ENCODE results near the gene MDM4.
"Not testable (repeated sequence)": the region's sequence is repeated elsewhere in the genome, so short reads cannot be mapped to it uniquely, and the experiment has no call there.

Gene MDM4

GRCh38 chr1:204493145-204493983 lies 22.8 kb upstream of the MDM4 start:
- peak; percentile 27 for DNase-seq

- DNase-seq: no peak
Observed at GRCh38 chr1:204493984-204494280, 22.3 kb upstream of the MDM4 start.

GRCh38 chr1:204494281-204495077 lies 21.7 kb upstream of the MDM4 start, which contains the start of gene PIK3C2B:
Gene PIK3C2B, minus strand, starts transcription at chr1:204494805. Its CDS starts 25,003 bp downstream, at chr1:204469802.
- peak; percentile 62 for DNase-seq

GRCh38 chr1:204495078-204495753 lies 21.0 kb upstream of the MDM4 start:
- no peak for DNase-seq

GRCh38 chr1:204495777-204496176 lies 20.4 kb upstream of the MDM4 start:
- DNase-seq: no peak

- no peak for DNase-seq
Observed at GRCh38 chr1:204498981-204499380, 17.2 kb upstream of the MDM4 start.

- DNase-seq: no peak
Observed at GRCh38 chr1:204499511-204500468, 16.4 kb upstream of the MDM4 start.

- DNase-seq: no peak
Observed at GRCh38 chr1:204502241-204502640, 14.0 kb upstream of the MDM4 start.

- peak; percentile 50 for DNase-seq
Observed at GRCh38 chr1:204503122-204503912, 12.9 kb upstream of the MDM4 start.

- DNase-seq: no peak
Observed at GRCh38 chr1:204503913-204504519, 12.2 kb upstream of the MDM4 start.

GRCh38 chr1:204505674-204506200 lies 10.5 kb upstream of the MDM4 start:
- no peak for DNase-seq

GRCh38 chr1:204506201-204506968 lies 9.8 kb upstream of the MDM4 start:
- DNase-seq: peak; percentile 62

GRCh38 chr1:204506969-204507316 lies 9.3 kb upstream of the MDM4 start:
- DNase-seq: peak; percentile 65

GRCh38 chr1:204507317-204508105 lies 8.7 kb upstream of the MDM4 start:
- DNase-seq: peak; percentile 14

GRCh38 chr1:204509186-204509635 lies 7.0 kb upstream of the MDM4 start:
- no peak for DNase-seq

- no peak for DNase-seq
Observed at GRCh38 chr1:204511366-204511765, 4.8 kb upstream of the MDM4 start.

- DNase-seq: no peak
Observed at GRCh38 chr1:204513117-204513716, 3.0 kb upstream of the MDM4 start.

GRCh38 chr1:204514828-204515227 lies 1.4 kb upstream of the MDM4 start:
- no peak for DNase-seq

GRCh38 chr1:204517382-204517781 lies 1.2 kb downstream of the MDM4 start:
- DNase-seq: not testable (repeated sequence)

All from NCI-H2171 (cell line).